HG03060 (cell line): Measurements from ENCODE around the gene COL6A2.
"Not testable (repeated sequence)": the region's sequence is repeated elsewhere in the genome, so short reads cannot be mapped to it uniquely, and the experiment has no call there.

Experiments
- ATAC-seq: cut with Tn5 transposase; IDR thresholded peaks from one replicate; pipeline ENCODE4 v1.9.1; 2021; ENCODE audit warnings: low read depth, moderate number of reproducible peaks; ENCODE audit not compliant: unreplicated experiment

The COL6A2 gene

DNA sequence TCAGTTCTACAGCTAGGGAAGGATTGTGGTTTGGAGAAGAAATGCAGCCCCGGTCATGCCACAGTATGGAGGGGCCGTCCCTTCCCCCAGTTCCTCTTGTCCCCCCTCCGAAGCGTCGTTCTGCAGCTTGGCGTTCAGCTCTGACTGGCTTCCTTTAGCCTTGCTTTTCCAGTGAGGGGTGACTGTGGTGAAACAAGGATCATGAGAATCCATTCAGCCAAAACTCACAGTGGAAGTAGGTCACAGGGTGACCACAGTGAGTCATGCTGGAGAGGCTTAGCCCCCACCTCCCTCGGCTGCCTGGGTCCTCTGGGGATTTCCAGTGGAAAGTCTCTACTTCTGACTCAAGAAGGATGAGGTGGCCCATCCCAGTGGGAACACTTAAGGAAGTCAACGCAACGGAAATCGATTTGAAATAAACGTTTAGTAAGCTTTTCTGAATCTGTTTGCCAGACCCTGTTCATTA, 37.3 kb upstream of the COL6A2 start:
- no peak for ATAC-seq

DNA sequence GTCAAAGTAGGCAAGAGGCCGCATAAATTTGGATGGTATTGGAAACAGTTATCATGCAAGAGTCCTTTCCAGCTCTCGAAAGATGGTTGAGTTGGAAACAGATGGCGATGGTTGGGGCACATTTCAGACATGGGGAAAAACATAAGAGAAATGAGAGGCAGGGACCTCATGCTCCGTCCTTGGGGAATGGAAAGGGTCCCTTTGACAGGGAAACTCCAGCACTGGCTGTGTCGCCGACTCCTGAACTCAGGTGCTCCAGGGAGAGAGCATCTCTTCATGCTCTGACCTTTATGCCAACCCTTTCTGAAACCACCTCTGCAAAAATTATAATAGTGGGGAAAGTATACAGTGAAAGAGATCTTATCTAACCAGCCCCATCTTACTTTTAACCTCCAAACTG, 36.8 kb upstream of the COL6A2 start:
- no peak for ATAC-seq

DNA sequence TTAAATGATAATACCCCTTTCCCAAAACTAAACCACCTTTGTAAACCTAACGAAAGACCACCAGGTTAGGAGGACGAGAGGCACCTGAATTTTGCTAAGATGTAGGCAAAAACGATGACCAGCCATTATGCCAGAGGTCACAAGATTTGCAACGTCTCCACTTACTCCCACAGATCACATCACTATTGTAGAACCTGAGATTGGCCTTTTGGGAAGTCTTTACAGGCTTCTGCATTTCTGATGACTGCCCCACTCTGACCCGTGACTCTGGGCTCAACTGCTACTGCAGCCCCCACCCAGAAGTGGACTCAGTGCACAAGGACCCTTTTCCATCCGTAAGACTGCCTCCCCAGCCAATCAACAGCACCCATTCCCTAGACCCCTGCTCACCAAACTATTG, 36.4 kb upstream of the COL6A2 start:
- ATAC-seq: no peak

DNA sequence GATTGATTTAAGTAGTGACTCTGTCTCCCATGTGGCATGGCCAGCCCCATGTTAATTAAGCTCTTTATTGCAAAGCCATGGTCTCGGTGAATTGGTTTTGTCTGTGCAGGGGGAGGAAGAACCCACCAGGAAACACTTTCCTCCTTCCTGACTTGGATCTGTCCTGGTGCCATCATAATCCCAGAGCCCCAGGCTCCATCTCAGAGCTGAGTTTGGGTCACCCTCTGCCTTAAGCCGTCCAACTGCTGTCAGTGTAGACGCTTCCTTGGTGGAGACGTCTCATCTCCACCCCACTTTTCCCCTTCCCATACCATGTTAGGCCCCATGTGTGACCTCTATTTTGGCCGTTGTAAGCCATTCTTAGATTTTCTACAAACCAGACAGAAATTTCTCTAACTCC, 36.0 kb upstream of the COL6A2 start:
- no peak for ATAC-seq

DNA sequence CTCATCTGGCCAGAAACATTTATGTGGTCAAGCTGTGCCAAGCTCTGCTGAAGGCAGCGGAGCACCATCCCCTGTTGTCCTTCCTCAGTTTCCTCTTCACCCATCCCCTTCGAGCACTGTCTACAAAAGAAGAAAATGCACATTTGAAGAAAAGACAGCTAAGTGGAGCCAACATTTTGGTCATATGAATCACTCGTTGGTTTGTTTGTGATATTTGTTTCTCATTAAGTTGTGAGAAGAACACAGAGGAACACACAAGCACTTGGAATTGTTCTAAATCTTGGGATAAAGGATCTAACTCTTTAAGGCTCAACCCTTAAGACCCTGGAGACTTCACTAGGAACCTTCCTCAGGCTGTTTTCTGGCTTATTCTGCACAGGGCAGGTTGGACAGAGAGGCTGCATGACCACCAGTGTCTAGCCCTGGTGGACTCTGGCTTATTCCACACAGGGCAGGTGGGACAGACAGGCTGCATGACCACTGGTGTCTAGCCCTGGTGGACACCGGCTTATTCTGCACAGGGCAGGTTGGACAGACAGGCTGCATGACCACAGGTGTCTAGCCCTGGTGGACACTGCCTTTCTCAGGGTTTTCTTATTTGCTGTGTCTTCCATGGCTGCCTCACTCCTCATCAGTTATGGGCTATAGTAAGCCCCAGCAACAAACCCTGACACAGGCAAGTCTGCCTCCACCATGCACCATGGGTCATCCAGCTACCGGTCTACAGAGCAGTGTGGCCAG, 35.3 kb upstream of the COL6A2 start:
- ATAC-seq: no peak

DNA sequence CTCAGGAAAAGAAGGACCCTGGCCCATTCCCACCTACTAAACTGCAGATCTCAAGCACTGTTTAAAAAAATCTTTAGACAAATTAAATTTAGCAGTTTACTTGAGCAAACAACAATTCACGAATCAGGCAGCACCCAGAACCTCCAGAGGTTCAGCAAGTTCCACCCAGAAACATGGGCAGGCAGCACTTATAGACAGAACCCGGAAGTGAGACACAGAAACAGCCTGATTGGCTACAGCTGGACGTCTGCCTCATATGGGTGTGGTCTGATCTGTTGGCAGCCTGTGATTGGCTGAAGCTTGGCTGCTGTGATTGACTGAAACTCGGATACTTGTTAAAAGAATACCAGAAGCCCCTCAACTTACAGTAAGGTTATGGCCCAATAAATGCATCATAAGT, 34.7 kb upstream of the COL6A2 start:
- no peak for ATAC-seq

- no peak for ATAC-seq
These were observed 33.9 kb upstream of the COL6A2 start for GRCh38 chr21:46063734-46064680.

DNA sequence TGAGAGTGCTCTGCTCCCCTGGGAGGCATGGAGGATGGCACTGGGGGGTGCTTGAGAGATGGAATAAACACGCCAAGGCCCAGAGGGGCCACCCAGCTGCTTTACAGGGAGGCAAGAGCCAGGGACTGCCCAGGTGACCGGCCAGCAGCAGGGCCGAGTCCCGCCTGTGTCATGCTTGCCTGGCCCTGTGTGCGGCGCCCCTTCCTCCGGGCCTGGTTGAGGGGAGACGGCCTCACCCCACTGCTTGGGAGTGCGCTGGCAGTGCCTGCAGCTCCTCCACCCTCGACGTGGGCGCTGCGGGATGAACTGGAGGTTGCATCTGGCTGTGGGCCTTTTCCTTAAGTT, 33.1 kb upstream of the COL6A2 start:
- no peak for ATAC-seq

GRCh38 chr21:46065215-46065913, 32.5 kb upstream of the COL6A2 start:
- no peak for ATAC-seq

- no peak for ATAC-seq
These were observed 31.9 kb upstream of the COL6A2 start for GRCh38 chr21:46065914-46066551.

- no peak for ATAC-seq
These were observed 31.2 kb upstream of the COL6A2 start for GRCh38 chr21:46066591-46067331.

DNA sequence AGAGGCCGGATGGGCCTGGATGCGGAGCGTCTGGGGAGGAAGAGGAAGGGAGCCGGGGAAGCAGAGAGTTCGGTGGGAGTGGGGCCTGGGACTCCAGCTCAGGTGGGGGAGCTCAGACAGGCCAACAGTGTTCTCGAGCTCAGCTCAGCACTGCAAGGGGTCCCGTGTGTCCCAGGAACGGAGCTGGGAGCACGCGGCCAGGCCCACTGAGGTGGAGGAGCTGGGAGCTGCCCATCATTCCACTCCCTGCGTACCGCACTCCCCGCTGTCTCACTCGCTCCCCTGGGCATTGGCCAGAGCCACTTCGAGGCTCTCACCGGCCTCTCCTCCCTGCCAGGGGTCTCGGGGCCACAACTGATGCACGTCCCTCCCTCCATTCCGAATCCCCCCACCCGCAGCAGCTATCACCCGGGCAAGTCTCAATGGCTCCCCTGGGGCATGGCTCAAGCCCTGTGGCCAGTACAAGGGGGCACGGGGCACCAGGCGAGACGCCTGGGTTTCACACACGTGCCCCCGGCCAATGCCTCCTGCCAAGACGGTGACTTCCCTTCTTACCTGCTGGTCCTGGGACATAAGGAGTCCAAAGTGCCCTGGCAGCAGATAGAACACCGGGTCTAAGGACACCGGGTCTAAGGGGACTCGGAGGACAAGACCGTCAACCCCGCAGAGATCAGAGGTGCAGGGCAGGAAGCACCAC, 30.3 kb upstream of the COL6A2 start:
- ATAC-seq: no peak

GRCh38 chr21:46068516-46069079, 29.3 kb upstream of the COL6A2 start:
- ATAC-seq: no peak

DNA sequence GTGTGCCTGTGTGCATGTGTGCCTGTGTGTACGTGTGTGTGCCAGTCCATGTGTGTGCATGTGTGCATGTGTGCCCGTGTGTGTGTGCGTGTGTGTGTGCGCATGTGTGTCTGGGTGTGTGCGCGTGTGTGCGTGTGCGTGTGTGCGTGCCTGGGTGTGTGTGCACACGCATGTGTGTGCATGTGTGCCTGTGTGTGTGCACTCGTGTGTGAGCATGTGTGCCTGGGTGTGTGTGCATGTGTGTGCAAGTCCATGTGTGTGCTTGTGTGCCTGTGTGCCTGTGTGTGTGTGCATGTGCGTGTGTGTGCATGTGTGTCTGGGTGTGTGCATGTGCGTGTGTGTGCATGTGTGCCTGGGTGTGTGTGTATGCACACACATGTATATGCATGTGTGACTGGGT, 28.7 kb upstream of the COL6A2 start:
- no peak for ATAC-seq

- no peak for ATAC-seq
These were observed 28.1 kb upstream of the COL6A2 start for GRCh38 chr21:46069719-46070279.

- ATAC-seq: no peak
These were observed 26.8 kb upstream of the COL6A2 start for GRCh38 chr21:46071082-46071481.

GRCh38 chr21:46076724-46077123, 21.2 kb upstream of the COL6A2 start:
- not testable (repeated sequence) for ATAC-seq

DNA sequence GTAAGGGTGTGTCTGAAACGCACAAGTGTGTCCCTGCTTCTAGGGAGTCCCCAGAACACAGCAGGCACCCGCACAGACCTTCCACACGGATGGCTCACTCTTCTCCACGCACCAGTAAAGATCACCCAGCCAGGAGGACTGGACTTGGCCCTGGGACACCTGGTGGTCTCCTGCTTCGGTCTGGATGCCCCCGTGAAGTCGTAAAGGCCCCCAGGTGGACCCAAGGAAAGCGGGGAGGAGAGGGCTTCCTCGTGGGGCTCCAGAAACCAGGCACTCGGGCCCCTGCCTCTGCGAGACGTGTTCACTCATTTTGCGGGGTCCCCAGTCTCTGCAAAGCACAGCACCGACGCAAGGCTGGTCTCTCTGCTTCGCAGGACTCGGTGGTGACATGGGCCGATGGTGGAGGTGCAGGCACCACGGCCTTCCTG, 20.2 kb upstream of the COL6A2 start:
- no peak for ATAC-seq
